ENCODE results near the gene CTSE. TPM values are rescaled to one million over a fixed set of nuclear protein-coding genes. Genes with fewer than 3 reads are reported as not detected.

CTSE gene
- total RNA-seq, 2 donors from 2014 or later: not detected

- no peak overlapping the region for H3K4me3 ChIP-seq
- H3K27me3 ChIP-seq (replicated peaks; ENCODE audit: insufficient read depth): no peaks in the 10 kb centered on the region
- H3K4me1 ChIP-seq (replicated peaks): no peaks in the 10 kb centered on the region
- WGBS: 44% methylated on average over 8 of the region's 8 CpGs
- H3K9me3 ChIP-seq: no peaks in the 10 kb centered on the region
- no peak overlapping the region for H3K27ac ChIP-seq
- no peak for DNase-seq (ENCODE audit: low spot score)
- intact Hi-C loops (cut with DNase I): loop anchor here (1.0 to 5.0 kb wide), 3 partner anchors 58 to 315 kb away; no protein-coding TSS in a partner anchor
- TF ChIP-seq CTCF (IDR thresholded peaks at IDR 0.05) (no peak), POLR2AphosphoS5 (IDR thresholded peaks at IDR 0.05) (no peak), POLR2A (IDR thresholded peaks at IDR 0.05) (no peak)
- no peaks in the 10 kb centered on the region for H3K36me3 ChIP-seq
Measured at GRCh38 chr1:205976708-205977401, 46.8 kb downstream of the CTSE start.

- Histone ChIP-seq H3K9me3 (no peaks in the 10 kb centered on the region), H3K27ac (no peak overlapping the region), H3K36me3 (no peaks in the 10 kb centered on the region), H3K27me3 (replicated peaks; ENCODE audit: insufficient read depth) (no peaks in the 10 kb centered on the region), H3K4me1 (replicated peaks) (no peaks in the 10 kb centered on the region), H3K4me3 (no peak overlapping the region)
- intact Hi-C loops (cut with DNase I): loop anchor here (2.0 to 5.0 kb wide), 2 partner anchors 183 to 314 kb away; no protein-coding TSS in a partner anchor
- WGBS: 81% methylated on average over 4 of the region's 4 CpGs
- TF ChIP-seq POLR2A (IDR thresholded peaks at IDR 0.05) (no peak), POLR2AphosphoS5 (IDR thresholded peaks at IDR 0.05) (no peak), CTCF (IDR thresholded peaks at IDR 0.05) (no peak)
- DNase-seq (ENCODE audit: low spot score): no peak
Measured at GRCh38 chr1:205976036-205976435, 47.7 kb downstream of the CTSE start.

GRCh38 chr1:205975387-205975998 is 48.2 kb downstream of the CTSE start:
- Histone ChIP-seq H3K4me3 (no peak overlapping the region), H3K4me1 (replicated peaks) (no peaks in the 10 kb centered on the region), H3K9me3 (no peaks in the 10 kb centered on the region), H3K27me3 (replicated peaks; ENCODE audit: insufficient read depth) (no peaks in the 10 kb centered on the region), H3K36me3 (no peaks in the 10 kb centered on the region), H3K27ac (no peak overlapping the region)
- TF ChIP-seq CTCF (IDR thresholded peaks at IDR 0.05): no peak
- no peak for TF ChIP-seq POLR2AphosphoS5 (IDR thresholded peaks at IDR 0.05)
- TF ChIP-seq POLR2A (IDR thresholded peaks at IDR 0.05): no peak
- intact Hi-C loops (cut with DNase I): loop anchor here (5.0 kb wide), 1 partner anchor 313 kb away; no protein-coding TSS in a partner anchor
- no peak for DNase-seq (ENCODE audit: low spot score)
- 51% methylated on average over 9 of the region's 15 CpGs for WGBS

- Histone ChIP-seq H3K27me3 (replicated peaks; ENCODE audit: insufficient read depth) (no peaks in the 10 kb centered on the region), H3K4me1 (replicated peaks) (no peaks in the 10 kb centered on the region), H3K36me3 (no peaks in the 10 kb centered on the region), H3K9me3 (no peaks in the 10 kb centered on the region), H3K4me3 (no peak overlapping the region), H3K27ac (no peak overlapping the region)
- TF ChIP-seq POLR2A (IDR thresholded peaks at IDR 0.05): no peak
- no peak for TF ChIP-seq CTCF (IDR thresholded peaks at IDR 0.05)
- TF ChIP-seq POLR2AphosphoS5 (IDR thresholded peaks at IDR 0.05): no peak
- DNase-seq (ENCODE audit: low spot score): no peak
- intact Hi-C loops (cut with DNase I): loop anchor here (5.0 kb wide), 1 partner anchor 312 kb away; no protein-coding TSS in a partner anchor
- WGBS: 83% methylated on average over 3 of the region's 3 CpGs
Measured at GRCh38 chr1:205974712-205975111, 49.0 kb downstream of the CTSE start.

Measured in prostate gland (tissue), 2 donors.